DLD1 (cell line): ENCODE measurements around the gene TOLLIP.
"Not testable (repeated sequence)": the region's sequence is repeated elsewhere in the genome, so short reads cannot be mapped to it uniquely, and the experiment has no call there.

Source experiments
- in situ Hi-C: cut with HindIII; loops from 2 replicates; pipeline ENCODE4 v1.10.0; 2017; ENCODE audit warnings: low sequenced_read_pairs

TOLLIP gene

DNA sequence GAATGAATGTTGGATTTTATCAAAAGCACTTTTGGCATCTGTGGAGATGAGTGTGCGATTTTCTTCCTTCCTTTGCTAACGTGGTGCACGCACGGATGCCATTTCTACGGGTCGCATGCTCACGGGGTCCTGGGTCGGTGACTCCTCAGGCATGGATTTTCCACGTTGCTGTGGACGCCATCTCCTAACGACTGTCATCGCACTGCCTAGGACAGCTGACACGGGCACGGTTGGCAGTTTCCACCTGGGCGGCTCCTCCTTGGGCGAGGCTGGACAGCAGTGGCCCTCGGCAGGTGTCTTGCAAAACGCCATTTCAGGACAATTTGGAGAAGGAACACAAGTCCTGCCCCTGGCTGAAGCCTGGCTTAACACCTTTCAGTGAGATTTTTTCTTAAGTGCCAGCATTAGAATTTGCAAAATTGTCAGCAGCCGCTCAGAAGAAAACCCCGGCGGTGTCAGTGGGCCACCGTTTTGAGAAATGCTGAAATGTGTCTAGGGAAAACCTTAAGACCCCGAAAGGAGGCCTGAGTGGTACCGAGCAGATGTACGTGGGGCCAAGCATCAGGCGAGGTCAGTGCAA is 34.7 kb upstream of the TOLLIP start:
- in situ Hi-C loops, result no loop called here

DNA sequence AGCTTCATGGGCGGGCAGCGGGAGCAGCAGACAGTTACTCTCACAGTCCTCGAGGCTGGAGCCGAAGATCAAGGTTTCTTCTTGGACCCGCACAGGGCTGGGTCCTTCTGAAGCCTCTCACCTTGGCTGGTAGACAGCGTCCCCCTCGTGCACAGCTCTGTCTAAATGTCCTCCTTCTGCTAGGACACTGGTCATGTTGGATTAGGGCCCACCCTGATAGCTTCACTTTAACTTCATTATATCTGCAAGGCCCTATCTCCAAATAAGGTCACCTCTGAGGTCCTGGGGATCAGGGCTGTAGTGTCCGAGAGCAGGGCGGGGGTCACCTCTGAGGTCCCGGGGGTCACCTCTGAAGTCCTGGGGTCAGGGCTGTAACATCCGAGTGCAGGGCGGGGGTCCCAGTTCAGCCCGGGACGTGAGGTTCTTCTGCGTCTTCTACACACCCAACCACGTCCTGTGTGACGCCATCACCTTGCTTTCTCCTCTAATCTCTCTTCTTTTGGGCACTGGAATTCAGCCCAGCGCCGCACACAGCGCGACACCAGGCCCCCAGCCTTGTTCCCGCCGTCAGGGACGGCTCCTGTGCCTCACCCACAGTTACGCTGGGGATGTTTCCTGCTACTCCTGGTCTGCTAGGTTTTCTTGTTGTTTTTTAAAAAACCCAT is 34.1 kb upstream of the TOLLIP start:
- in situ Hi-C loops, result no loop called here

DNA sequence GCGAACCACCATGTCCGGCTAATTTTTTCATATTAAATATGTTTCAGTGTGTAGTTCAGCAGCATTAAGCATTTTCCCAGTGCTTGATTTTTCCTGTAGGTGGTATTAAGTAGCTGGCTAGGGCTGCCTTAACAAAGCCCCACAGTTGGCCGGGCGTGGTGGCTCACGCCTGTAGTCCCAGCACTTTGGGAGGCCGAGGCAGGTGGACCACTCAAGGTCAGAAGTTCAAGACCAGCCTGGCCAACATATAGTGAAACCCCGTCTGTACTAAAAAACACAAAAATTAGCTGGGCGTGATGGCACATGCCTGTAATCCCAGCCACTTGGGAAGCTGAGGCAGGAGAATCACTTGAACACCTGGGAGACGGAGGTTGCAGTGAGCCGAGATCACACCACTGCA is 33.5 kb upstream of the TOLLIP start:
- in situ Hi-C loops, result no loop called here

DNA sequence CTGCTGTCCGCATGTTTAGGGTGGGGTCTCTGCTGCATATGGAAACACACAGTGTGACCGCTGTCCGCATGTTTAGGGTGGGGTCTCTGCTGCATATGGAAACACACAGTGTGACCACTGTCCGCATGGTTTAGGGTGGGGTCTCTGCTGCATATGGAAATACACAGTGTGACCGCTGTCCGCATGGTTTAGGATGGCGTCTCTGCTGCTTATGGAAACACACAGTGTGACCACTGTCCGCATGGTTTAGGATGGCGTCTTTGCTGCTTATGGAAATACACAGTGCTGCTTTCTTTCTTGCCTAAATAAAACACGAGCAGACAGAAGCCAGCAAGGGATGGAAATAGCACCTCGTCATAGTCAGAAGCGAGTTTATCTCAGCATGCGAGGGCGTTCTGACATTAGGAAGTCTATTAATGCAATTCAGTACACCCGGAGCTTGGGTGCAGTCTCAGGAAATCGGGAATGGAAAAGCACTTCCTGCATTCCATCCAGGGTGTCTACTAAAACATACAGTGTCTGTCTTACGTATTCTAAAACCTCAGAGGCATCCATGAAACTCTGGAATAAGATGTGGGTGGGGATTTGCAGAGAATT is 32.6 kb upstream of the TOLLIP start:
- in situ Hi-C loops, result no loop called here

DNA sequence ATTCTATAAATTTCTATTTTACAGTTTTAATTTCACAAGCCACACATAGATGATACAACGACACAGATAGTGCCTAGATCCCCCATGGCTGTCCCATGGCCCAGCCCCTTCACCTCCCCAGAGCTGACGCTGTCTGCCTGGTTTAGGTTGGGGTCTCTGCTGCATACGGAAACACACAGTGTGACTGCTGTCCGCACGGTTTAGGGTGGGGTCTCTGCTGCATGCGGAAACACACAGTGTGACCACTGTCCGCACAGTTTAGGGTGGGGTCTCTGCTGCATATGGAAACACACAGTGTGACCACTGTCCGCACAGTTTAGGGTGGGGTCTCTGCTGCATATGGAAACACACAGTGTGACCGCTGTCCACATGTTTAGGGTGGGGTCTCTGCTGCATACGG is 31.8 kb upstream of the TOLLIP start:
- in situ Hi-C loops, result not testable (repeated sequence)

DNA sequence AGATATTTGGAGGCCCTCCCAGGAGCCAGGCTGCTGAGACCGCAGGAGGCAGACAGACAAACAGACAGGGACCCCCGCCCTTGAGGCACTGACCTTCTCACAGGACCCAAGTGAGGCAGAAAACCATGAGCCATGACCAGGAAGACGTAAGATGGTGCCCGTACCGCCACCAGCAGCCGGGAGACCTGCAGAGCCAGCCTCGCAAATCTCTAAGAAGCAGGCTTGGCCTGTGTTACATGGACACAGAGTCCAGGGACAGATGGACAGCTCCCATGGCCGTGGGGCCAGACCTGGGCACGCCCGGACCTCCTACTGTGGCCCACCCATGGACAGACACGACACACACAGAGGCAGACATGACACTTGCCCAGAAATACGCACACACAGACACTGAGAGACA is 30.7 kb upstream of the TOLLIP start:
- in situ Hi-C loops, result no loop called here

DNA sequence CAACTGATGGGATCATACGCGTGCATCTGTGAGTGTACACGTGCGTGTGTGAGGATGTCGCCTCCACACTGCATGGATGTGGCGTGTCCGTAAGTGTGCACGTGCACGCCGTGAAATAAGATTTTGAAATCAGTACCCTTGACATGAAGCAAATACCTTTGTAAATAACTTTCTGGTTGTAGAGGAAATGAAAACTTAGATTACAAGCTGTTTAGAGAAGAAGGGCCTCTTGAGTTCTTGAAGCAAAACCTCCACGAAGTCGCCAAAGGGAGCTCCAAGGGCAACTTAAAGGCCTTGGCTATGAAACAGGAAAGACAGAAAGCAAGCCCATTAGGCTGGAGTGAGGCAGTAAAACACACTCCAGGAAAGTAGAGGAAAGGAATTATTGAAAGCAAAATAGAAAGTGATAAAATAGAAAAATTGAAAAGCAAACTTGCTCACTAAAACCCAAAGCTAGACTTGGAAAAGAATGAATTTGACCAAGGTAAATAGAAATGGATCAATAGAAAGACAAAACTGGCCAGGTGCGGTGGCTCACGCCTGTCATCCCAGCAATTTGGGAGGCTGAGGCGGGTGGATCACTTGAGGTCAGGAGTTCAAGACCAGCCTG is 29.7 kb upstream of the TOLLIP start:
- in situ Hi-C loops, result no loop called here

DNA sequence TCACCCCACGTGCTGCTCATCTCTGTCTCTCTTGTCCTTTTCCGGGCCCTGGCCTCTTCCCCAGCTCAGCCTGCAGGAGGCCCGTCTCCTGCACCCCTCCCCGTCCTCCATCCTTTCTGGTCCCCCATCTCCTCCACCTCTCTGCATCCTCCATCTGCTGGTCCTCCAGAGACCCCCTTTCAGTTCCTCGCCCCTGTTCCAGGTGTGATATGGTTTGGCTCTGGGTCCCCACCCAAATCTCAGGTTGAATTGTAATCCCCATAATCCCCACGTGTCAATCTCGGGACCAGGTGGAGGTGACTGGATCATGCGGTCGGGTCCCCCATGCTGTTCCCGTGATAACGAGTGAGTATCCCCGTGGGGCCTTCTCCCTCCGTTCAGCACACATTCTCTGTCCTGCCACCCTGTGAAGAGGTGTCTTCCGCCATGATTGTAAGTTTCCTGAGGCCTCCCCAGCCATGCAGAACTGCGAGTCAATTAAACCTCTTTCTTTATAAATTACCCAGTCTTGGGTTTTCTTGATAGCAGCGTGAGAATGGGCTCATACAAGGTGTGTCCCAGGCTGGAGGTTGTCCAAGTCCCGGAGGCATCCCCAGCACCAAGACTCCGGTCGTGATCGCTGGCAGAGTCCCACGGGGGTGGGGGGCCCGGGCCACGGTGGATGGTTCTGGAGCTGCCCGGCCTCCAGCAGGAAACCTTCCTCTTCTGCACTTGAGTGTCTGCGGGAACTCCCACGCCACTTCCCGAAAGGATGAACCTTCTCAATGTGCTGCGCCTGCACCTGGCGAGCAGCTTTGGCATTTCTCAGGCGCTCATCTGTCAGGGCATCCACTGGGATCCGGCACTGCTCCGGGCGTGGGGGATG is 29.0 kb upstream of the TOLLIP start:
- in situ Hi-C loops, result no loop called here

DNA sequence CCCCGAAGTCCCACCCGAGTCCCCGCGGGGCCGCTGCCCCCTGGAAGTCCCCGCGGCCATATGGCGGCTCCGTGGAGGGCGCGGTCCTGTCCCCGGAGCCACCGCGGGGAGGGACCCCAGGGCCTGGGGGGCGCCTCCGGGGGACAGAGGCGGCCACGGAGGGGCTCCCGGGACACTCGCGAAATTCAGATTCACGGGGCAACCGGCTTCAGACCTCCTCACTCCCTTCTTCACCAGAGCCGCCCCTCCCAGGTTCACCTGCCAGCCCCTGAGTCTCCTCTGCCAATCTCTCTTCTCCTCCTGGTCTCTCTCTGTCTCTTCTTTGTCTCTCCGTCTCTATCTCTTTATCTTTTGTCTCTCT is 28.2 kb upstream of the TOLLIP start:
- in situ Hi-C loops, result no loop called here

DNA sequence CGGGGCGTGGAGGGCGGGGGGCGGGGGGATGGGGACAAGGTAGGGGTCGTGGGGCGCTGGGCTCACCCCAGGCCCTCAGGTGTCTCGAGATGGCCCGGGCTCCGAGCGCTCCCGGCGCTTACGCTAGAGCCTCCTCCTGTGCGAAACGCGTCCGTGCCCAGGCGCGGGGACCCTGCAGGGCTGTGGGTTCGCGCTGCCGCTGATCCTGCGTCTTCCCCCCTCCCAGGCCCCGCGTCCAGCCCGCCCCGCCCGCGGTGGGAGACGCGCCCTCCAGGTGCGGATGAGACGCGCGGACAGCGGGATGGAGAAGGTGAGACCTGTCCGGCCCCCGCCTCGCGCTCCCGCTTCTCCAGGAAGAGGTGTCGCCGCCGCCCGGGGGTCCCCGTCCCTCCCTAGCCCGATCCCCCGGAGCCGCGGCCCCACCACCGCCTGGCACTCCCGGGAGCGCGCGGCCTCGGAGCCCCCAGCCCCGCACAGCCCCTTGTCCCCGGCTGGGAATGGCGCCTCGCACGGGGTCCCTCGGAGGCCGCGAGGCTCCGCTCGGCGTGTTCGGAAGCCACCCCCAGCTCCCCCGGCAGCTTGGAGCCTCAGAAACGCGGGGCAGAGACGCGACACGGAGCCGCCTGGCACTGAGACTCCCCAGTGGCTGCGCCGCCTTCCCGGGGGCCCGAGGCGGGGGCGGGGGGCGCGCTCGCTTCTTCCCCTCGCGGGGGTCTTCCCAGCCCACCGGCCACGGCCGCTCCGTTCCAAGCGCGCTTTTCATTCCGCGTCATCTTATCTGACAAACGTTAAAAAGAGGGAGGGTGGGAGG is 27.6 kb upstream of the TOLLIP start:
- in situ Hi-C loops, result no loop called here

DNA sequence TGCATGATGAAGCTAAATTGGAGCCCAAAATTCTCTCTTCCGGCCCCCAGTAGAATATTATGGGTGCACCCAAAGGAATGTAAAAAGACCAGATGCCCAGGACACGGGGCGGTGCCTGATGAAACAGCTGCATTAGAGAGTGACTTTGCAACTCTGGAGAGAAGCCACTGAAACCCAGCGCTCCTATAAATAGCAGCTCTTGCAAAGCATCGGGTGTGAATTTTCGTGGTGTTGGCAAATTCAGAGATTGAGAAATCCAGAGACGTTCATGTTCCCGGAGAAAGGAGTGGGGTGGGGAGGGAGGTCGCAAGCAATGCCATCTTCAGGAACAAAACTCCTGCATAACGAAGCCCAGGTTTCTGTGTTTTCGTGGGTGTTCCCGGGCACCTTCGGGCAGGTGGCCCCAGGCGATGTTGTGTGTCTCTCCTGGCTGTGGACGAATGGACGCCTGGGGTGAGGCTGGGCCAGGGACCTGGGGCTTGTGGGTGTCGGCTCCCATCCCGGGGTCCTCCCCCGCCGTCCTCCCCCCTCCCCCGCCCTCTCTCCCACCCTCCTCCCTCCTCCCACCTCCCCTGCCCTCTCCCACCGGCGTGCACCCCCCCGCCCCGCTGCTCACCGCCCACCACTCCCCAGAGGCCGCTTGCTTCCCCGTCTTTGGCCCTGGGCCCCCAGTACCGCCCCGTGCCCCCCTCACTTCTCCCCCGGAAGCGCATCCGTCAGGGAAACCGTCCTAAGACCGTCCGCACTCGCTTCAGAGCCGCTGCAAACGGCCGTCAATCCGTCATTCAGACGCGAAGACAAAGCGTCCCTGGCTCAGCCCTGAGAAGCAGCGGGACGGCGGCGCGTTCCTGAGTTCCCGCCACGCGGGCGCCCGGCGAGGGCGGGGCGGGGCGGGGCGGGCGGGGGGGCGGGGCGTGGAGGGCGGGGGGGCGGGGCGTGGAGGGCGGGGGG is 26.7 kb upstream of the TOLLIP start:
- in situ Hi-C loops, result no loop called here

DNA sequence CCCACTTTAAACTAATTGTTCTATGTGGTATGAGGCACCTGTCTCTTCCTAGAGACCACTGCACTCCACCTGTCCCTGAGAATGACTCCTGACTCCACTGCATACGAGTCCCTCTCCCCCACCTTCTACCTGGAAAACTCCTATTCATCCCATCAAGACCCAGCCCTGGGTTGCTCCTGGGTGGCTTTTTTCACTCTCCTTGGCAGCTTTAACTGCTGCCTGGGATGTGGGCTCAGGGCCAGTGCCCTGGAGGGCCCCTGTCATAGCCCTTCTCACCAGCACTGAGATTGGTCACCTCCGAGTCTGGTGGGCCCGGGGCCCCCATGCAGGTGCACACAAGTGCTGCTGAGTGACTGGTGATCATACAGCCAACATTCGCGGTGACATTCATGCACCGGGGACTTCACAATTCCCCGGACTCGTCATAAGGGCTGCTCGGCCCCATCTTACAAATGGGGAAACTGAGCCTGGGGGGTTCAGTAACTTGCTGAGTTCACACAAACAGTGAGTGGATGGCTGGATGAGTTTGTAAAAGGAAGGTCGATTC is 25.9 kb upstream of the TOLLIP start:
- in situ Hi-C loops, result no loop called here

DNA sequence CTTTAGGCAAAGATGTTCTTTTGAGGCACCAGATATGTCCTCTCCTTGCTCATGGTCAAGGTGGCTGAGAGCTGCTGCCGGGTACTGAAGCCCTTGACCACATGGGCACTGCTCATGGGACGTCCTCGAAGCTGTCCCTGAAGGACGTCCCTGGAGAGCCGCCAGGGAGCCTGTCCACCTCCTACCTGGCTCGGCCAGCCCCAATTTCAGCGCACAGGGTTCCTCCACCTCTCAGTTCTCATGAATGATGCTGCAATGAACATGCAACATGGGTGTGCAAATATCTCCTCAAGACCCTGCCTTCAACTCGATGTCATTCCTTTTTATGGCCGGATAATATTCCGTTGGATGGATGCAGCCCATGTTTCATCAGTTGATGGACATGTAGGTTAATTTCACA is 24.4 kb upstream of the TOLLIP start:
- in situ Hi-C loops, result no loop called here

DNA sequence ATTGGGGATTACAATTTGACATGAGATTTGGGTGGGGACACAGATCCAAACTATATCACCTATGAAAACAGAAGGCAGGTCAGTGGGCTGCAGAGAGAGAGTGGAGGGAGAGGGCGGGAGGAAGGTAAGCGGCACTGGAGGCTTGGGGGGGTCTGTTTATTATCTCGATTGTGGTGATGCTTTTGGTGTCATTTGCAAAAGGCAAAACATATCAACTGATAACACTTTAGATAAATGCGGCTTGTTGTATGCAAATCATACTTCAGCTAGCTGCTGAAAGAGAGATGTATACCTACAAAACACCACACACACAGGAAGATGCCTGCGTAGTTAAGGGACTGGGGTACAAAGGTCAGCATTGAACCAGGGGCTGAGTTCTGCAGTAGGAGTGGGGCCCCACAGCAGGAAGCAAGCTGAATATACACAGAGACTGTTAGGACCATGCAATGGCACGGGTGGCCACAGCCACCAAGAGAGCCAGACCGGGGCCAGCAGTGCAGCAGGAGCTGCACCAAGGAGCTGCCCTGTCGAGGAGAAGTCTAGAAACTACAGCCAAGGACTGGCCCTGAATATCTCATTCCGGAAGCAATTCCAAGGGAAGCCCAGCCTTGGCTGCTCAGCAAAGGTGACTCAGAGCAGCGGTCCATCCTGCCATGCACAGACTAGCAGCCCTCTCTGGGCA is 23.8 kb upstream of the TOLLIP start:
- in situ Hi-C loops, result no loop called here

DNA sequence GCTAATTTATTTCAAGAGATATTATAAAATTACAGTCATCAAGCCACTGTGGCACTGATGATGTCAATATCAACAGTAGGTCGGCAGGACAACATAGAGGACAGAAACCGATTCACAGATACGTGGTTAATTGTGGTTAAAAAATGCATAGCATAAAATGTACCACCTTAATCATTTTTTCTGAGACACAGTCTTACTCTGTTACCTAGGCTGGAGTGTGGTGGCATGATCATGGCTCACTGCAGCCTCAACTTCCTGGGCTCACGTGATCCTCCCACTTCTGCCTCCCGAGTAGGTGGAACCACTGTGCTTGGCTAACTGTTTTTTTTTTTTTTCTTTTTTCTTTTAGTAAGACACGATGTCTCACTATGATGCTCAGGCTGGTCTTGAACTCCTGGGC is 21.0 kb upstream of the TOLLIP start:
- in situ Hi-C loops, result no loop called here

DNA sequence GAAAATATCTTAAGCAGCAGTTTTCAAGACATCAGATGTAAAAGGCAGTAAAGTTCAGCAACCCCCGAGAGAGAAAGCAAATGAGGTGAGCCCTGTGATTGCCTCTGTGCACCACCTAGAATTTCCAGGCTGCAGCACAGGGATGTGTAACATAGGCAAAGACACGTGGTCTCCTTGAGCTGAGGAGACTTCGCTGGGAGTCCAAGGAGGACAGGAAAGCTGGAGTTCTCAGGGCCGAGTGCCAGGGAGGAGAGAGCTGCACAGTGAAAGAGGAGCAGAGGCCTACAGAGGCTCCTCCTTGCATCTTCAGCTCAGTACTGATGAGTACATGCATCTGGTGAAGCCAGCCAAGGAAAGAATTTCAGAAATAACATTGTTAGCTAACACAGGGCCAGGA is 17.6 kb upstream of the TOLLIP start:
- in situ Hi-C loops, result no loop called here

DNA sequence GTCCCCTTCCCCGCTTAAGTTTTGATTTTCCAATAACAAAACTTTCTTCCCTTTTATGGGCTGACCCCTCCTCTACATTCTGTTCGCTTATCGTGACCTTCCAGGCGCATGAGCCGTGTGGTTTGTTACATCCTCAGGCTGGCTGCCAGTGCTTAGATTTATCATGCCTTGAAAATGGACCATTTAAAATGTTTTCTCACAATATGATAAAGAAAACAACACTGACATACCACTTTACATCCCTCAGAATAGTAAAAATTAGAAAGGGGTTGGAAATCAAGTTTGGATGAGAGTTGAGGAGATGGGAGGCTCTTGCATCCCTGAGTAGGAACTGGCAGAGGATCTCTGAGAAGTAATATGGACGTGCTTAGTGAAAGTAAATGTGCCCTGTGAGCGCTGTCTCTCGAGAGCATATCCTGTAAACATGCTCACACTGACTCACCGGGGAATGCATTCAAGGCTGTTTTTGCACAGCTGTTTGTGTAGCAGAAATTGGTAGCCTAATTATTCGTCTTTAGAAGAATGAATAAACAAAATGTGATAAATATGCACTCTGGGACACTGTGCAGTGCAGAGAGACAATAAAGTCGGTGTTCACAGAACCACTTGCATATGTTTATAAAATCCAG is 17.1 kb upstream of the TOLLIP start:
- in situ Hi-C loops, result no loop called here

DNA sequence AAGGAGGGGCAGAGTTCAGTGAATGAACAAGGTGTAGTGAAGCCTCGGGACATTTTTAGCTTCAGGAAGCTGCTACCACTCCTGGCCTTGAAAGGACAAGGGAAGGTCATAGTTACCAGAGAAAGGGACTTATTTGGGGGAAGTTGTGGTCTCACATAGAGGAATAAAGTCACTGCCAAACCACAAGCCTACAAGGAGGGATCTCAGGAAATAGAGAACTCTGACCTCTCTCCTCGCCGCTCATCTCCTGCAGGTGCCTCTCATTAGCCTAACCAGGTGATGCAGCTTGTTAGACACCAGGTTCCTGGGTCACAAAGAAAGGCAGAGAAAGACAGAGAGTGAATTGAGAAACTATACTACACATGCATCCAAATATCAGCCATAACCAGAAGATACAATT is 14.3 kb upstream of the TOLLIP start:
- in situ Hi-C loops, result no loop called here
